Activated CD4-positive, alpha-beta T cell treated with anti-CD3 and anti-CD28 coated beads, Interleukin-2, Interleukin-4, amounts not matched to agents 100 ng/mL and 50 ng/mL, durations not matched to agents 16 hours and 8 hours (primary cell): ENCODE data around the gene ASIC1.

ENCODE experiments used
- DNase-seq: peaks from one replicate; pipeline ENCODE4 v3.0.0-alpha.2; 2020; ENCODE audit warnings: low spot score

Gene ASIC1

GRCh38 chr12:50041062-50041860, 16.1 kb upstream of the ASIC1 start:
- DNase-seq = no peak

GRCh38 chr12:50041962-50042361, 15.4 kb upstream of the ASIC1 start:
- DNase-seq = no peak

GRCh38 chr12:50042693-50043092, 14.7 kb upstream of the ASIC1 start:
- no peak for DNase-seq

- no peak for DNase-seq
These were observed 14.1 kb upstream of the ASIC1 start for GRCh38 chr12:50043308-50043707.

GRCh38 chr12:50043854-50044253, 13.5 kb upstream of the ASIC1 start:
- no peak for DNase-seq

- no peak for DNase-seq
These were observed 9.6 kb upstream of the ASIC1 start for GRCh38 chr12:50047693-50048250.

- DNase-seq = no peak
These were observed 7.9 kb upstream of the ASIC1 start for GRCh38 chr12:50049254-50050118.

- DNase-seq = no peak
These were observed 7.3 kb upstream of the ASIC1 start for GRCh38 chr12:50050119-50050385.

GRCh38 chr12:50050410-50051098, 6.8 kb upstream of the ASIC1 start:
- no peak for DNase-seq

GRCh38 chr12:50051101-50051806, 6.1 kb upstream of the ASIC1 start:
- DNase-seq = no peak

GRCh38 chr12:50052544-50052943, 4.9 kb upstream of the ASIC1 start:
- DNase-seq = no peak

- DNase-seq = no peak
These were observed 4.4 kb upstream of the ASIC1 start for GRCh38 chr12:50052964-50053363.

GRCh38 chr12:50053583-50053982, 3.8 kb upstream of the ASIC1 start:
- DNase-seq = no peak

- peak; percentile 56 for DNase-seq
These were observed 1.4 kb upstream of the ASIC1 start for GRCh38 chr12:50055831-50056638.

GRCh38 chr12:50056639-50056976, 788 bp upstream of the ASIC1 start:
- no peak for DNase-seq

- no peak for DNase-seq
These were observed 687 bp downstream of the ASIC1 start for GRCh38 chr12:50057896-50058670.

- DNase-seq = no peak
These were observed 1.4 kb downstream of the ASIC1 start for GRCh38 chr12:50058743-50059312.

GRCh38 chr12:50059440-50060119, 2.2 kb downstream of the ASIC1 start:
- peak; percentile 40 for DNase-seq

GRCh38 chr12:50060120-50060468, 2.7 kb downstream of the ASIC1 start:
- no peak for DNase-seq

- DNase-seq = no peak
These were observed 3.8 kb downstream of the ASIC1 start for GRCh38 chr12:50061171-50061570.
